Erythroblast (primary cell): Measurements from ENCODE around the gene ULBP1.
"Not testable (repeated sequence)": the region's sequence is repeated elsewhere in the genome, so short reads cannot be mapped to it uniquely, and the experiment has no call there.

Source experiments
- DNase-seq, 2 experiments: peaks; one replicate each; lab custom pipeline; 2025; lab: John Stamatoyannopoulos, UW
- GATA1 ChIP-seq: IDR thresholded peaks from 2 replicates; pipeline ENCODE4 v1.6.1; 2011; ENCODE audit warnings: low read depth, mild to moderate bottlenecking, control low read depth, low read length, moderate library complexity
- POLR2A ChIP-seq: IDR thresholded peaks from 2 replicates; pipeline ENCODE4 v1.6.1; 2011; ENCODE audit warnings: mild to moderate bottlenecking, low read length

The ULBP1 gene

GRCh38 chr6:149939356-149939648, 24.4 kb upstream of the ULBP1 start:
- DNase-seq = no peak
- TF ChIP-seq POLR2A = no peak
- TF ChIP-seq GATA1 = no peak

DNA sequence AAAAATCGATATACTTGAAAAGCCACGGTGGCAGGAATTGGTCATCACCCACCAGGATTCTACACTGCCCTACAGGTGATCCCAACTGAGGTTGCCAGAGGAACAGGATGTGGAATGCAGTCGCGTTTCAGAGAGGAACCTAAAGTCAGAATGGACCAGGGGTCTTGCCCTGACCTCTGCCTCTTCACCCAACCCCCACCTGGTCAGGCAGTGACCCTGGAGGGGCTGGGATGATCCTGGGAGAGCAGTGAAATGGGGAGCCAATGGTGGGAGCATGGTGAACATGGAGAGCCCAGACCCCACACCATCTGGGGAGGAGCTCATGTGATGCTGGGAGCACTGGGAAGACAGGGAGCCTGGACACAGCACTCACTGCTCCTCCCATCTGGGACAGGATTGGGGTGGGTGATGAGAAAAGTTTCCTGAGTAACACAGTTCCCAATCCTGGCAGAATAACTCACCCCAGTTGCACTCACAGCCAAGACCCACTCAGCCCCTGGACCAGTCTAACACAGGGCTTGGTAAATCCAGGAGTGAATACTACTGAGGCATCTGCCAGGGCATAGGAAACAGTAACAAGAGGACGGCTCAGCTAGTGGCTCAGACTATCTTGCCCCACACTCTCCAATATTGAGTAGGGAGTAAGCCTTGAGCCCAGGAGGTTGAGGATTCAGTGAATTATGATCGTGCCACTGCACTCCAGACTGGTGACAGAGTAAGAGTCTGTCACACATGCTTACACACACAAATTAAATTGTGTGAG, 23.7 kb upstream of the ULBP1 start:
- DNase-seq = no peak
- no peak for TF ChIP-seq GATA1
- TF ChIP-seq POLR2A = no peak

GRCh38 chr6:149940672-149940982, 23.1 kb upstream of the ULBP1 start:
- TF ChIP-seq POLR2A (no peak), GATA1 (no peak)

DNA sequence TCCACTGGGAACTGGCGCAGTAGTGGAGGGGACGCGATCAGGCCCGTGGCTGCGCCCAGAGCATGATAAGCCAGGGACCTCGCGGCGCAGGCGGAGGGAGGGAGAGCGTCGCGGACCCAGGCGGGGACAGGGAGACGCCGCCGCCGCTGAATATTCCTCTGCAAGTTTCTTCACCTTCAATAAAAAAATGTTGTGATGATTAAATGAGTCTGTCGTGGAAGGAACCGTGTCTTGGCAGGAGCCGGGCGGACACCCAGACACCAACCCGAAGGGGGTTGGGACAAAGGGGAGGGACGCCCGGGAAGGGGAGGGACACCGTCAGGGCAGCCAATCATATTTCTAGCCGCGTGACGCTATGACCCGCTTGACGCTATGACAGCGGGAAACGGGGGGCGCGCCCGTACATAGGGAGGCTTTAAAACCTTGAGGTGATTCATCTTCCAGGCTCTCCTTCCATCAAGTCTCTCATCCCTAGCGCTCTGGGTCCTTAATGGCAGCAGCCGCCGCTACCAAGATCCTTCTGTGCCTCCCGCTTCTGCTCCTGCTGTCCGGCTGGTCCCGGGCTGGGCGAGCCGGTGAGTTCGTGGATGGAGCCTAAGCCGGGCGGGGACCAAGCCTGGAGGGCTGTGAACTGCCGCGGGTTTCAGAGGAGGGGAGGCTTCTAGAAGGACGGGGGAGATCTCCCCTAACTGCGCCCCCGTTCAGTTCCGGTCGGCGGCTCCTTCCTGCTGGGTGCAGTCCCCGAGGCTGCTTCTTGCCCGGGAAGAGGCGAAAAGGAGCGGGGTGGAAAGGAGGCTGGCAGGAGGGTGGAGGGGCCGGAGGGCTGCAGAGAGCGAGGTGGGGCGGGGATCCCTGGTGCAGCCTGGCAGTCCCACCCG, 21.9 kb upstream of the ULBP1 start, which contains the start of gene ULBP2:
ULBP2 (plus strand) TSS at position 432 of the 878 bp plus-strand sequence; CDS start at position 491, 59 bp downstream.
- TF ChIP-seq GATA1 = no peak
- no peak for TF ChIP-seq POLR2A

More at GRCh38 chr6:149940672-149940982, 23.1 kb upstream of the ULBP1 start:
- DNase-seq = no peak

DNA sequence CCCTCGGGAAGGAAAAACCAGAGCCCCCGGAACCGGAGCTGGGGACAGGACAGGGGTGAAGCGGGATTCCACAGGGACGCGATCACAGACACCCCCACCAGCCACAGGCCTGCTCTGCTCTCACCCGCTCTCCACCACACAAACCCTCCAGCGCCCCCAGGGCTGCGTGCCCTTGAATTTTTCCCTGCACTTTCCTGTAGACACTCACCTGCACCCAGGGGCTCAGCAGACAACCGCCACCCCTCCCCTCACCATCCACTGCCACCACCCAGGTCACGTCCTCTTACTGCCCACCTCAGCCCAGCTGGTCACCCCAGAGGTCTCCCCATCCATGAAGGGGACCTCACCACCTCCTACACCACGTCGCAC, 21.3 kb upstream of the ULBP1 start:
- DNase-seq = no peak
- no peak for TF ChIP-seq GATA1

More for the DNA sequence above, 21.9 kb upstream of the ULBP1 start, which contains the start of gene ULBP2:
- DNase-seq = peak; percentile 81 to 90

GRCh38 chr6:149943321-149943720, 20.4 kb upstream of the ULBP1 start:
- not testable (repeated sequence) for DNase-seq

DNA sequence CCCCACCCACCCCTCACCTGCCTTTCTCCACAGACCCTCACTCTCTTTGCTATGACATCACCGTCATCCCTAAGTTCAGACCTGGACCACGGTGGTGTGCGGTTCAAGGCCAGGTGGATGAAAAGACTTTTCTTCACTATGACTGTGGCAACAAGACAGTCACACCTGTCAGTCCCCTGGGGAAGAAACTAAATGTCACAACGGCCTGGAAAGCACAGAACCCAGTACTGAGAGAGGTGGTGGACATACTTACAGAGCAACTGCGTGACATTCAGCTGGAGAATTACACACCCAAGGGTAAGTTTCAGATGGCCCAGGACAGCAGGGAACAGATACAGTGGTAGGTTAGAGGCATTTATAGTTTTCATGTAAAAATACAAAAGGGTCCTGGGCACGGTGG, 18.5 kb upstream of the ULBP1 start:
- not testable (repeated sequence) for DNase-seq

DNA sequence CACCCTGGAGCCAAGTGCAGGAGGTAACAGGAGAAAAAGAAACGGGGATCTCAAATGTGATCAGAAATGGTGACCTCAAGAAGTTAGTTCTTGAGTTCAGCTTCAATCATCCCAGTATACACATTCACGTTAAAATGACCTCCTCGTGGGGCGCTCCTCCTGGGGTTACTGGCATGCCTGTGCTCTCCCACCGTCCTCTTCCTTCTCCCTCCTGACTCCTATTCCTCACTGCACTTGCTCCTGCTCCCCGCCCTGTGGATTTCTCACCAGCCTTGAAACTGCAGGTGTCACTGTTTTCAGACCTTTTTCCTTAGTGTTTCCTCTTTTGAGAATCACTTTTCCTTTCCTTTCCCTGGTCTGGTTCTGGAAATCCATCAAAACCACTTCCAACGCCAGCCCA, 17.1 kb upstream of the ULBP1 start:
- DNase-seq = not testable (repeated sequence)

DNA sequence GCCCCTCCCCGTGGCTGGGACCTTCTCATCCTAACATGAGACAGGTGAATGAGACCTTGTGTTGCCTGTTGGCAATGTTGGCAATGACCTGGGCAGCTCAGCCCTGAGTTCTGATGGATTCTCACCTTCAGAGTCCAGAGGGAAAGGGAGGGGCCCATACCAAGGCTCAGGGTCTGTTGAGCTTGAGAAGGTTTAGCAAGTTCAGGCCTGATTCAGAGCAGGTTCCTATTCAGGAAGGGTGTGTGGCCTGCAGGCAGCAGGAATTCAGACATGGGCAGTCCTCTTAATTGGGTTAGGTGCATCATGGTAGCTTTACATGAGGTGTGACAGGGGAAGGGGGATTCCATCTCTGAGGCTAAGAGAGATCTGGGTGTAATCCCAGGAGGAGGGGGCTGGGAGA, 16.2 kb upstream of the ULBP1 start:
- DNase-seq = not testable (repeated sequence)

DNA sequence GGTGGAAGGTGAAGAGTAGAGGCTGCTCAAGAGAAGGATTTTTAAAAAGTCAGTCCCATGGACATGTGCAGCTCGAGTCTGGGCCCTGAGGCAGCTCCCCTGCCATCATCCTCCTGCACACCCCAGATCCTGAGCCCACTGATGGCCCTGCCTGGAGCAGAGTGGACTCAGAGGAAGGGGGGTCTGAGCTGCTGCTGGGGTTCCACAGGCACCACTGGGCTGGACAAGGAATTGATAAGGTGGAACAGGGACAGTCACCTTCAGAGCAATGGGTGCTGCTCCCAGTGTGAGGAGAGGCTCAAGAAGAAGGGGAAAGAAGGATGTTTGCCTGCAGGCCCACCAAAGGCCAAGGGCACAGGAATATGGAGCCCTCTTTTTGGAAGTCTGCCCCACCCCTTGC, 15.7 kb upstream of the ULBP1 start:
- TF ChIP-seq POLR2A (no peak), GATA1 (no peak)
- no peak for DNase-seq

DNA sequence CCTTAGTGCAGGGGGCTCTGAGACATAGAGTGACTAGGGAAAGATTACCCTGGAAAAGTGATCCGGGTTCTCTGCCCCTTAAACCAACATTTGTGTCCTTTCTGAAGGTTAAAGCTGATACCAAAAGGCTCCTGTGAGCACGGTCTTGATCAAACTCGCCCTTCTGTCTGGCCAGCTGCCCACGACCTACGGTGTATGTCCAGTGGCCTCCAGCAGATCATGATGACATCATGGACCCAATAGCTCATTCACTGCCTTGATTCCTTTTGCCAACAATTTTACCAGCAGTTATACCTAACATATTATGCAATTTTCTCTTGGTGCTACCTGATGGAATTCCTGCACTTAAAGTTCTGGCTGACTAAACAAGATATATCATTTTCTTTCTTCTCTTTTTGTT, 15.1 kb upstream of the ULBP1 start:
- TF ChIP-seq POLR2A (no peak), GATA1 (no peak)
- DNase-seq = no peak

GRCh38 chr6:149950423-149950822, 13.3 kb upstream of the ULBP1 start:
- DNase-seq = no peak
- TF ChIP-seq GATA1 (no peak), POLR2A (no peak)

DNA sequence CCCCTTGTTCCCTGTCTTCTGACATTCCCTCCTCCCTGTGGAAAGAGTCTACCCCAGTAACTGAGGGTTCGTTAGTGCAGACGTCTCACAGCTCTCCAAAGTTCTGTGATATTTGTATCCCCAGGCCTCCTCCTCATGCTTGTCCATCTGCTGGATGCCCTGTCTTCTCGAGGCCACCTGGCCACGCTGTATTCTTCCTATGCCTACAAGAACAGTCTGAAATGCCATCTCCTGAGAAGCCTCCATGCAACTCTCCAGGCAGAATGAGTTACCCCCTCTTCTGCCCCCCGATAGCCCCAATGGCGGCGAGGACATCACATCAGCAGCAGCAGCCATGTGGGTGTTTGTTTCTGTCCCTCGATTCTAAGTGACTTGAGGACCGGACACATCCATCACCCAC, 12.6 kb upstream of the ULBP1 start:
- TF ChIP-seq GATA1 (no peak), POLR2A (no peak)
- DNase-seq = no peak

DNA sequence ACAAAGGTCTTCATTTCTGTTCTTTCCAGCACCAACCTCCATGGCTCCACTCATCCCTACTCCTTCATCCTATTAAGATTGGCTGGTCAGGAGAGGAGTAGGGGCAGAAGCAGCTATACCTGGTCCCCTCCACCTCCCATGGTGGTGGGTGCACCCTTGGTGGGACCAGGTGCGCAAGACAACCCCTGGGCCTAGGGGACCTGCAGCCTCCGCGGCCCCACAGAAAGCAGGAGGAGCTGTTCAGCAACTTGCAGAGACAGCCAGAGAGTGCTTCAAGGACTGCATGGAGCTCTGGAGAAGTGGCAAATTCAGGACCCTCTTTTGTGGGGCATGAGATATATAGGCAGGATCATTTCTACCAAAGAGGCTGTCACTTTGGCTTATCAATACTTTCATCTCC, 12.1 kb upstream of the ULBP1 start:
- no peak for DNase-seq
- TF ChIP-seq POLR2A (no peak), GATA1 (no peak)

DNA sequence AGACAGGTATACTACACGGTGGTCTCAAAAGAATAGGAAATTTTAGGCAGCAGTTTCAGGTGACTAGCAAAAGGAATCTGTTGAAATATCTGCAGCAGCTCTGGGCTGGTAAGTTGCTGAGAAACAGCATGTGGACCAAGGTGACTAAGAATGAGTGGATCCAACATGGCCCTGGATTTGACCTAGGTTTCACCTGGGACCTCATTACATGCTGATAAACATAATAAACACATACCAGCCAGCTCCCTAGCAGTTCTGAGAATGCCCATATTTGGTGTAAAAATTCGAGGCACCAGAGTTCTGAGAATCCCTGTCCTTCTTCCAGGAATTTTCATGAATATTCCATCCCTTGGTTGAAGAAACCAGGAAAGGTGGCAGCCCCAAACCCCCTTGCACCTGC, 10.4 kb upstream of the ULBP1 start:
- not testable (repeated sequence) for DNase-seq

GRCh38 chr6:149953934-149954327, 9.8 kb upstream of the ULBP1 start:
- not testable (repeated sequence) for DNase-seq

- not testable (repeated sequence) for DNase-seq
These were observed 9.3 kb upstream of the ULBP1 start for GRCh38 chr6:149954328-149954983.

DNA sequence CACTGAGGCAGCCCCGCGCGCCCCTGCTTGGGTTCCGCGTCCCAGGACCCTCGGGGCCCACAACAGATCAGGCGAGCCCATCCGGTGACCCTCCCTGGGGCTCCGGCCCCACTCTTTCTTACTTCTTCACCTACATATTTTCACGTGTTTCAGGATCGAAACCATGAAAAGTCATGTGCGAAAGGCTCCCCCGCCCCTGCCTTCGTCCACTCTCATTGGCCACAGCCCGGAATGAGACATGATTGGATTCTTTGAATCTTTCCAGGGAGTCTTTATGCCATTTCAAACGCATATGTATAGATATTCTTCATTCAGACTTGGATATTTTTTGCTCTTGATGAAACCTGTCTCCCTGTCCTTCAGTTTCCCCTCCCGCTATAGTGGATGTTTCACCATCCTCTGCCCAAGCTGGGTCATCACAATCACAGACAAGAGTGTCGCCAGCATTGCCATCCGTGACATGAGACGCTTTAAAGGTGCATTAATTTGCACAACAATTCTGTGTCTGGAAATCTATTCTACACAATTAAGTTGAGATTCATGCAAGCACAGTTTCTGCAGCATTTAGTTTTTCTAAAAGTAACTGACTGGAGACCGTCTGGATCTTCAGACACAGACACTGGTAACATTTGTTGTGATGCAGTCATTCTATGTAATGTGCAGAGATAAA, 8.6 kb upstream of the ULBP1 start:
- DNase-seq = not testable (repeated sequence)

- DNase-seq = not testable (repeated sequence)
These were observed 8.0 kb upstream of the ULBP1 start for GRCh38 chr6:149955654-149956317.
